ENCODE data around the gene RAB17.

RAB17 gene

DNA sequence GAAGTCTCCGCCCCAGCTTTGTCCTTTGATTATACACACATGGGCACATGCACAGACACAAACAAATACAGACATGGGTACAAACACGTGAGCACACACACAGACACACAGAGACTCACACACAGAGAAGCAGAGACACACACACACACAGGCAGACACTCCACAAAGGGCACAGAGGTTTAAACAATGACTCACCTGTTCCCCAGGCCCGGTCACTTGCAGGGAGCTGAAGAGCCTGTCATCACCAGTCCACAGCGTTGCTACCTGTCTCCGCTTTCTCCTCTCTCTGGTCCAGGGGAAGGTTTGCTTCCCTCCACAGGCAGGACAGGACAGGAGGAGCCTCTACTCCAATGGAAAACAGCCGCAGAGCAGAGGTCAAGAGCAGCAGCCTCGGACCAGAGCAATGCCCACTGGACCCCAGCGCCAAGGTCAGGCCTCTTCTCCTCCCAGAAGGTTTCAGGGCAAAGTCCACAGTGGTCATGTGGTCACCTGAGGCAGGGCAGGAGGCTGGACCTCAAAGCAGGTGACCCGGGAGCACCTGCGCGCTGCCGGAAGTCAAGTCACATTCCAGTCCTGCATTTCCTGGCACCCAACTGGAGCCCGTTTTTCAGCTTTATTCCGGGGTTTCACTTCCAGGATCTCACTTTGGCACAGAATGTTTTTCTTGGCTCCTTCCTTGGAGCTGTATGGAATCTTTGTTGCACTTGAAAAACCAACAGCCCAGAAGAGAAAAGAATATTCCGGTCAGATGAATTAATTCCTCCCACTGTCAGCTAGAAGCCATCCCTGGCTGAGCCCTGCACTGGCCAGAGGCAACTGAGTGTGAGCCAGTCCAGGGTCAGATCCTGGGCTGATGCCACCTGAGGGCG, at the start of gene RAB17:
Gene RAB17 (minus strand): TSS at position 463 of the 869 bp plus-strand sequence. CDS start 4,580 bp downstream, outside the sequence.
- no peak for DNase-seq (ENCODE audit: low read depth)

DNA sequence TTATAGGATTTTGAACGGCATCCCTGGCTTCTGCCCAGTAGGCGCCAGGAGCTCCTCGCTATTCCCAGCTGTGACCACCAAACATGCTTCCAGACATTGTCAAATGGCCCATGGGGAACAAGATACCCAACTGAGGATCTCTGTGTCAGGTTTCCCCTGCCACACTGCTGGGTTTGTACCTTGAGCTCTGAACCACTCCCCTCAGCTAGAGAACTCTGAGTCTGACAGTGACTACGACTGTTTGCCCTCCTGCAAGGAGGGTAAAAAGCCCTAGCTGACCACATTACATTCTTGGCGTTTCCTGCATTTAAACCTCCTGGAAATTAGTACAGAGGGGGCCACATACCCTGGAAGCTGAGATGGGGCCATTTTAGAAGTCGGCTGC, 49.3 kb upstream of the RAB17 start:
- no peak for DNase-seq (ENCODE audit: low read depth)

DNA sequence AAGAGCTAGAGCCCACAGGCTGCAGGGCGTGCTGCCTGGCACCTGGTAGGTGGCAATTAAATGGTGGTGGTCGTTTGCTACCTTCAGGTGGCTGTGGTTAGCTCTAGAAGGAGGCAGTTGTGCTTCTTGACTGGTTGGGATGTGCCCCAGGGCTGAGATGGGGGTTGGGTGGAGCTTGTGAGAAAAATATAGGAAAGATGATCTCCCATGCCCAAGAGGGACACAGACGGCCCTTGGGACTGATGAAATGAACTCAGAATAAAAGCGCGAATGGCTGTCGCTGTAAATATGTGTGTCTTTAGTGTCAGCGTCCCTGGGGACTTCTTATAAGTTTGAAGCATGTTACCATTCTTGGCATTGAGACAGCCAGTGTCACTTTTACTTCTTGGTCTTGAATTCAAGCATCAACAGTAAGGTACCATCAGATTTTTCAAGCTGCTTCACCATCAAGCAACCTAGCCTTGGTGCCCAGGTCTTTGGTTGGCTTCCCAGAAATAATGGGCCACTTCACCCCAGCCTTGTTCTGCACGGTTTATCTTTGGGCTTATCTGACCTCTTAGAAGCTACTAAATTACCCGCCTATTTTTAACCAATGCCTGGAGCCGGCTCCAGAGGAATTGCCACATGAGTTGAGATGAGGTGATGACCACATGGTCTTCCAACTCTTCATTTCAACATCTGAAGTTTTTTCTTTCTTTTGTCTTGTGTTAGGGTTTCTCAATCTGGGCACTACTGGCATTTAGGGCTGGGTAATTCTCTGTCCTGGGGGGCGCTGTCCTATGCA, 48.7 kb upstream of the RAB17 start:
- DNase-seq (ENCODE audit: low read depth): no peak

DNA sequence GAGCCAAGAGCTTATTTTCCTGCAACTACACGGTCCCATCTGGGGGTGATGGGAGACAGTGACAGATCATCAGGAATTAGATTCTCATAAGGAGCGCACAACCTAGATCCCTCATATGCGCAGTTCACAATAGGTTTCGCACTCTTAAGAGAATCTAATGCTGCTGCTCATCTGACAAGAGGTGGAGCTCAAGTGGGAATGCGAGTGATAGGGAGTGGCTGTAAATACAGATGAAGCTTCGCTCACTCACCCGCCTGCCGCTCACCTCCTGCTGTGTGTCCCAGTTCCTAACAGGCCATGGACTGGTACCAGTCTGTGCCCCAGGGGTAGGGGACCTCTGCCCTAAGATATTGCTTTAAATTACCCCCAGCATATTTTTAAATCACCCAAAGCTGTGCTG, 47.6 kb upstream of the RAB17 start:
- DNase-seq (ENCODE audit: low read depth): no peak

GRCh38 chr2:237637429-237638135, 47.0 kb upstream of the RAB17 start:
- DNase-seq (ENCODE audit: low read depth): no peak

GRCh38 chr2:237636578-237636977, 46.0 kb upstream of the RAB17 start:
- DNase-seq (ENCODE audit: low read depth): no peak

DNA sequence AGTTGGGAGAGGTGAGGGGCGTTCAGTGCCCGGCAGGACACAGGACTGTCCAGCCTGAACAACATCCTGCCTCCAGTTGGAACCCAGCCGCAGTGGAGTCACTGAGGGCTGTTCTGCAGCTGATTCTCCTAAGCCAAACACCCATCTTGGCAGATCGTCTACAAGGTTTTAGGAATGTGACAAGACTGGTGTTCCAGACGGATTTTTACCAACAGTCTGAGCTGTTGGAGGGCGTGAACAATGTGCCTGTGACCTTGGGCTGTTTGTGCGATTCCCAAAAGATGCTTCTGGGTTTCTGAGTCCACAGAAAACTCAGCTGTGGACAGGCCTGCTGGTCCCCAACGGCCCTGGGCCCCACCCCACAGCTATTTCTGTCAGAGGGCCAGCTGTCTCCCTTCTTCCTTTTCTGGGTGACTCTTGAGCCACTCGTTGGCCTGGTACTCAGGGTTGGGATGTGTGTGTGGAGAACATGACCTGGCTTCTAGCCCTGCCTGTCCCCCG, 42.6 kb upstream of the RAB17 start:
- no peak for DNase-seq (ENCODE audit: low read depth)

DNA sequence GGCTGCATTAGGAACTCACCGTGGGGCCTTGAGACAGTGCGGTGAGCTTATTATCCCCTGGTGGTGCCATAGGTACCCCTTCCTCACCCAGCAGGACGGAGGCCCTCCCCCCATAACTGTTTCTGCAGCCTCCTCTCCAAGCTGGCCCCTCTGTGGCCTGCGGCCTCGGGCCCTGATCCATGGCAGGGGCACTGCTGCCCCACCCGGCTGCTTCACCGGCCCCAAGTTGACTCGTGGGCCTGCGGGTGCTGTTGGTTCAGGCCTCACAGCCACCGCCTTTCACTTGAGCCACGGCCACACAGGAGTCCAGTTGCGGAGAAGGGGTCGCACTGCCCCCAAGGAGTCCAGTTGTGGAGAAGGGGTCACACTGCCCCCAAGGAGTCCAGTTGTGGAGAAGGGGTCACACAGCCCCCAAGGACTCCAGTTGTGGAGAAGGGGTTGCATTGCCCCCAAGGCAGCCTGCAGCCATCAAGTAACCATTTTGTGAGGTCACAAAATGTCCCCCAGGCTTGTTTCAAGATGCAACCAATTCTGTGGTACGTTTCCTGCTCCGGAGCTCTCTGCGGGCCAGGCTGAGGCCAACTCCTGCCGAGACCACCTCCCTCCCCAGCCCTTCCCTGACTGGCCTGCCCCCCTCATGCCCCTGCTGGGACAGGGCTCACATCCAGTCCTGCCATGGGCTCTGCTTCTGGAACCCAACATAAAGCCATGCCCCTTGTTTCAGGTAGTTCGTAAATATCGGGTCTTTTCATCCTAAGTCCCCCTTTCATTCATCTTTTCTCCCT, 41.5 kb upstream of the RAB17 start:
- DNase-seq (ENCODE audit: low read depth): no peak

- no peak for DNase-seq (ENCODE audit: low read depth)
Observed at GRCh38 chr2:237631007-237631785, 40.7 kb upstream of the RAB17 start.

DNA sequence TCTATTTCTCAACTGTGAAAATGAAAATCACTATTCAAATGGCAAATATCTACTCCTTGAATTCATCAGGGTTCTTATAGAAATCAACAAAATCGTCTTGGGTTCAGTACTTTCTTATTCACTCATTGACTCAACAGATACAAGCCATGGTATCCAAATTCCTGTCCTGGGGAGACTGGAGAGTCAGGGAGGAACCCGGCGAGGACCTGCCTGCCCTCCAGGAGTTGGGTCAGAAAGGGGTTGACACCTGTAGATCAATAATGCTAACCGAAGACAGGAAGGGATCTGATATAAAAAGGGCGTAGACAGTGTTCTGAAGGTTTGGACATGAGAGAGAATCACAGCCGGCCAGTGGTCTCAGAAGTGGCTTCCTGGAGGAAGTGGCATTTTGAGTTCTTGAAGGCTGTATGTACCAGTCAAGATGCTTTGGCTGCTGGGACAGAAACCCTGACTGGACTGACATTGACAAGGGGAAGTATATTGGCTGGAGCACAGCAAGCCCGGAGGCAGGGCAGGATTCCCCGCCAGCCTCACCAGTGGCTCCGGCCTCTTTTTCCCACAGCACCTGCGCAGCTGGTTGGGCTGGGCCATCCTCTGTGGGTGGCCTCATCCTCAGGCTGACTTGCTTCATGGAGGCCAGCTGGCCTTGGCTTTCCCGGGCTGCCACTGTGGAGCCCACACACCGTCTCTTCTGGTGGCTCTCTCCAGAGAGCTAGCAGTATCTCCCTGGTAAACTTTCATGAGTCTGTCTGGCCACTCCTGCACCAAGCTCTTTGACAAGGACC, 39.9 kb upstream of the RAB17 start:
- DNase-seq (ENCODE audit: low read depth): no peak

DNA sequence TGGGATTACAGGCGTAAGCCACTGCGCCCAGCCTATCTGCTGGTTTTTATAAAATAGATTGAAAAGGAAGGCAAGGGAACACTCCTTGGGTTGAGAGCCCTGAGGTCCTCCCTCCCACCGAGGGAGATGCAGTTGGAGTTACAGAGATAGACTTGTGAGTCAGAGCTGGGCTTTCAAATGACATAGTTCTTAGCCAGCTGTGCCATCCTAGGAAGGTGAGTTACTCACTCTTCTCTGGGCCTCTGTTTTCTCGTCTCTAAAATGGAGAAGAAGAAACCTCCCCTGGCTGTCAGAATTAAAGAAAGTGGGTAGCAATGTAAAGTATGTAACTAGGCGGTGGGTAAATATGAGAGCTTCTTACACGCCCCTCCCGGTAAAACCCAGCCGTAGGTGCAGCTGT, 39.2 kb upstream of the RAB17 start:
- no peak for DNase-seq (ENCODE audit: low read depth)

DNA sequence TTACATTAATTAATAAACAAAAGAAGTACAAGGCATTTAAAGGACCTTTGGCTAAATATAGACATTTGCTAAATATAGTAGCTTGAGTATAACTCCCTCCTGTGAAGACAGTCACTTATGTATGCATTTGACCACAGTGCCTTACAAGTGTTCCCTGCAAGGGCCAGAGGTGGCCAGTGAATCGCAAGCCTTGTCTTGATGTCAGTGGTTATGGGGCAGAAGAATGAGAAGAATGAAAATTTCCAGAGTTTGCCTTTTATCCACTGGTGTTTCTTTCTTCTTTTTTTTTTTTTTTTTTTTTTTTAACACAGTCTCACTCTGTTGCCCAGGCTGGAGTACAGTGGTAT, 38.6 kb upstream of the RAB17 start:
- DNase-seq (ENCODE audit: low read depth): no peak

GRCh38 chr2:237628247-237629187, 38.0 kb upstream of the RAB17 start:
- DNase-seq (ENCODE audit: low read depth): no peak

DNA sequence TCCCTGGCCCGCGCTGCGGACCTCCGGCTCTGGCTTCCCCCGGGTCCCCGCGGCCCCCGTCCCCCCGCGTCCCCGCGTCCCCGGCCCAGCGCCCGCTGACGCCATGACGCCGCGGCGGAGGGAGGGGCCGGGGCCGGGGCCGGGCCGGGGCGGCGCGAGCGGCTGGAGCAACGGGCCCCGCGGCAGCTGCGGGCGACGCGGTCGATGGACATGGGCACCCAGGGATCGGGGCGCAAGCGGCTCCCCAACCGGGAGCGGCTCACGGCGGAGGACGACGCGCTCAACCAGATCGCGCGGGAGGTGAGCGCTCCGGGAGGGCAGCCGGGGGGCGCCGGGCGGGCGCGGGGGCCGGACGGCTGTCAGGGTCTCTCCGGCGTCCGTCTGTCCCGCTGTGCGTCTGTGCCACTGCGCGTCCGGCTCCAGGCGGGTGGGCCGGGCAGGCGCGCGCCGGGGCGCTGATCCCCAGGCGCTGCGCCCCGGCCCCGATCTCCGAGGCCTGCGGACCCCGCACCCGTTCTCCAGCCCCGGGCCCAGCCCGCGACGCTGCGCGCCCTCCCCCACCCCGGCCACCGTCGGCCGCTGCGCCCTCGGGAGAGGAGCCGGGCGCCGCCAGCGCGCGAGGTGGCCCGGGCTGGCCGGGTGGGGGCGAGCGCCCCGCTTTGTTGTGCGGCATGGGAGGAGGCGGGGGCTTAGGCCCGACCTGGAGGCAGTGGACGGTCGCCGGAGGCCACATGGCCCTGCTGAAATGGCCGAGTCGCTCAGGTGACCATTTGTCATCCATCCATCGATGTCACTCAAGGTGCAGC, 37.1 kb upstream of the RAB17 start, which contains the start of gene LRRFIP1:
Gene LRRFIP1 (plus strand): TSS at position 147 of the 806 bp plus-strand sequence. CDS start 58 bp downstream, at position 205.
- no peak for DNase-seq (ENCODE audit: low read depth)

DNA sequence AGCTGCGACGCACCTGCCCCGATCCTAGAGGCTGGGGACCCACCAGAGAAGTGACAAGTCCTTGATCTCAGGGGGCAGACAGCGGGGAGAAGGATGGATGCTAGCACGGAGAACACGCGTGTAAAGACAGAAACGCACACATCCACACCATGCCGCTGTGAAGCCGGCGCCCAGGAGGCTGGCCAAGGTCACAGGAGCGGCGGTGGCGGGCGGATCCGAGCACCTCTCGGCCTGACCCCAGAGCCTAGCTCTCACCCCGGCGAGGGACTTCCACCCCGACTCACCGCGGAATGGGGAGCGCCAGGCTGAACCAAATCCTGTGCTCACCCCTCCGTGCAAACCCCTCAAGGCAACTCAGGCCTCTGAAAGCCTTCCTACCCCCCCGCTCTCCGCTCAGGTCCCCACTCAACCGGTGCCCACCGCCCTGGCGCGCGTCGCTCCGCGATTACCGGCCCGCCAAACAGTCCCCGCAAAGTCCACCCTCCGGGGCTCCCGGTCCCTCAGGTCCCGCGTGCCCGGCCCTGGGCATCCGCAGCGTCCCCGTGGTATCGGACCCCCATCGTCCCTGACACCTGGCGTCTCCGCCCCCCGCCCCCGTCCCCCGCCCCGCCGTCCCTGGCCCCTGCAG, 36.4 kb upstream of the RAB17 start:
- DNase-seq (ENCODE audit: low read depth): no peak

DNA sequence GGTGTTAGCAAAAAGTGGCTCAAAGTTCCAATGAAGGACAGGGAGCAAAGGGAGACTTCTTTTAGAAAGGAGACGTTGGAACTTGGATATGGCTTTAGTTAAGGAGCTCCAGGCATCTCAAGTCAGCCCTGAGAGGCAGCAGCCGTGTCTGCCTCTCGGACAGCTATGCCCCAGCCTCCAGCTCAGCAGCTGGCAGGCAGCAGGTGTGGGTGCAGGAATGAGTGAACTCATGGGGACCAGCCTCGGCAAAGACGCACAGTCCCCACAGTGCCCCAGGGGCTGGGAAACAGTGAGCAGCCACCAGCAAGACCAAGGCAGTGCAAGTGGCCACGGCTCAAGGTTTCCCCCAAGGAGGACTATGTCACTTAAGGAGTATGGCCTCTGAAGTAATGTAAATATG, 35.2 kb upstream of the RAB17 start:
- DNase-seq (ENCODE audit: low read depth): no peak

- no peak for DNase-seq (ENCODE audit: low read depth)
Observed at GRCh38 chr2:237625216-237625705, 34.7 kb upstream of the RAB17 start.
